ENCODE results near the gene JADE3. TPM values are rescaled to one million over a fixed set of nuclear protein-coding genes. Genes with fewer than 3 reads are reported as not detected.
A peak's percentile ranks its signal among the peaks of the same experiment; 100 is the strongest.
"Not testable (repeated sequence)": the region's sequence is repeated elsewhere in the genome, so short reads cannot be mapped to it uniquely, and the experiment has no call there.

Gene JADE3
- total and polyA plus RNA-seq, 2 donors: 3.8 to 4.4 TPM

- 98% methylated on average over 4 of the region's 4 CpGs for WGBS
- not testable (repeated sequence) for DNase-seq (ENCODE audit: low read depth in 6 of 9, low spot score in 9 of 9); H3K9me3 ChIP-seq (ENCODE audit: control insufficient read depth in 2 of 2, insufficient read depth in 1 of 2, low read length in 1 of 2); H3K36me3 ChIP-seq (ENCODE audit: control insufficient read depth in 2 of 2, insufficient read depth in 2 of 2, low read length in 1 of 2); H3K4me1 ChIP-seq (ENCODE audit: control insufficient read depth in 2 of 2, insufficient read depth in 2 of 2, low read length in 2 of 2); H3K27me3 ChIP-seq (ENCODE audit: control insufficient read depth in 2 of 2, insufficient read depth in 1 of 2, low read length in 1 of 2); H3K27ac ChIP-seq (ENCODE audit: low read depth in 1 of 2, low read length in 1 of 2); H3K4me3 ChIP-seq (ENCODE audit: low read length in 2 of 2)
Measured at GRCh38 chrX:46977046-46977445, 64.8 kb downstream of the JADE3 start.

- DNase-seq (ENCODE audit: low read depth in 6 of 9, low spot score in 9 of 9): peak; percentile 27 to 81 (median 55)
- WGBS: 94% methylated on average over 8 of the region's 8 CpGs
- Histone ChIP-seq H3K4me3 (ENCODE audit: low read length in 2 of 2) (no peak overlapping the region), H3K9me3 (ENCODE audit: control insufficient read depth in 2 of 2, insufficient read depth in 1 of 2, low read length in 1 of 2) (peaks cover 0 to 7% of the 10 kb centered on the region in 2 donors), H3K27ac (ENCODE audit: low read depth in 1 of 2, low read length in 1 of 2) (no peak overlapping the region), H3K4me1 (ENCODE audit: control insufficient read depth in 2 of 2, insufficient read depth in 2 of 2, low read length in 2 of 2) (no peaks in the 10 kb centered on the region), H3K36me3 (ENCODE audit: control insufficient read depth in 2 of 2, insufficient read depth in 2 of 2, low read length in 1 of 2) (no peaks in the 10 kb centered on the region), H3K27me3 (ENCODE audit: control insufficient read depth in 2 of 2, insufficient read depth in 1 of 2, low read length in 1 of 2) (no peaks in the 10 kb centered on the region)
Measured at GRCh38 chrX:46978341-46979291, 66.4 kb downstream of the JADE3 start.

- no peaks in the 10 kb centered on the region for H3K27me3 ChIP-seq (ENCODE audit: control insufficient read depth in 2 of 2, insufficient read depth in 1 of 2, low read length in 1 of 2)
- no peak overlapping the region for H3K27ac ChIP-seq (ENCODE audit: low read depth in 1 of 2, low read length in 1 of 2)
- H3K4me1 ChIP-seq (ENCODE audit: control insufficient read depth in 2 of 2, insufficient read depth in 2 of 2, low read length in 2 of 2): no peaks in the 10 kb centered on the region
- H3K36me3 ChIP-seq (ENCODE audit: control insufficient read depth in 2 of 2, insufficient read depth in 2 of 2, low read length in 1 of 2): peaks cover 0 to 4% of the 10 kb centered on the region in 2 donors
- no peak overlapping the region for H3K4me3 ChIP-seq (ENCODE audit: low read length in 2 of 2)
- H3K9me3 ChIP-seq (ENCODE audit: control insufficient read depth in 2 of 2, insufficient read depth in 1 of 2, low read length in 1 of 2): peaks cover 0 to 7% of the 10 kb centered on the region in 2 donors
- DNase-seq (ENCODE audit: low read depth in 6 of 9, low spot score in 9 of 9): no peak
- 100% methylated on average over 3 of the region's 3 CpGs for WGBS
Measured at GRCh38 chrX:46984705-46985104, 72.5 kb downstream of the JADE3 start.

- Histone ChIP-seq H3K36me3 (ENCODE audit: control insufficient read depth in 2 of 2, insufficient read depth in 2 of 2, low read length in 1 of 2) (peaks cover 0 to 4% of the 10 kb centered on the region in 2 donors), H3K9me3 (ENCODE audit: control insufficient read depth in 2 of 2, insufficient read depth in 1 of 2, low read length in 1 of 2) (no peaks in the 10 kb centered on the region), H3K4me1 (ENCODE audit: control insufficient read depth in 2 of 2, insufficient read depth in 2 of 2, low read length in 2 of 2) (no peaks in the 10 kb centered on the region), H3K27me3 (ENCODE audit: control insufficient read depth in 2 of 2, insufficient read depth in 1 of 2, low read length in 1 of 2) (no peaks in the 10 kb centered on the region), H3K27ac (ENCODE audit: low read depth in 1 of 2, low read length in 1 of 2) (no peak overlapping the region), H3K4me3 (ENCODE audit: low read length in 2 of 2) (no peak overlapping the region)
- DNase-seq (ENCODE audit: low read depth in 6 of 9, low spot score in 9 of 9): no peak
Measured at GRCh38 chrX:46989548-46989947, 77.3 kb downstream of the JADE3 start.

- WGBS: 93% methylated on average over 2 of the region's 2 CpGs
- no peak overlapping the region for H3K4me3 ChIP-seq (ENCODE audit: low read length in 2 of 2)
- no peaks in the 10 kb centered on the region for H3K4me1 ChIP-seq (ENCODE audit: control insufficient read depth in 2 of 2, insufficient read depth in 2 of 2, low read length in 2 of 2)
- no peak for DNase-seq (ENCODE audit: low read depth in 6 of 9, low spot score in 9 of 9)
- no peaks in the 10 kb centered on the region for H3K27me3 ChIP-seq (ENCODE audit: control insufficient read depth in 2 of 2, insufficient read depth in 1 of 2, low read length in 1 of 2)
- no peaks in the 10 kb centered on the region for H3K36me3 ChIP-seq (ENCODE audit: control insufficient read depth in 2 of 2, insufficient read depth in 2 of 2, low read length in 1 of 2)
- no peaks in the 10 kb centered on the region for H3K9me3 ChIP-seq (ENCODE audit: control insufficient read depth in 2 of 2, insufficient read depth in 1 of 2, low read length in 1 of 2)
- no peak overlapping the region for H3K27ac ChIP-seq (ENCODE audit: low read depth in 1 of 2, low read length in 1 of 2)
Measured at GRCh38 chrX:46991664-46992063, 79.4 kb downstream of the JADE3 start.

- H3K9me3 ChIP-seq (ENCODE audit: control insufficient read depth in 2 of 2, insufficient read depth in 1 of 2, low read length in 1 of 2): no peaks in the 10 kb centered on the region
- no peaks in the 10 kb centered on the region for H3K36me3 ChIP-seq (ENCODE audit: control insufficient read depth in 2 of 2, insufficient read depth in 2 of 2, low read length in 1 of 2)
- WGBS: 96% methylated on average over 6 of the region's 6 CpGs
- no peaks in the 10 kb centered on the region for H3K27me3 ChIP-seq (ENCODE audit: control insufficient read depth in 2 of 2, insufficient read depth in 1 of 2, low read length in 1 of 2)
- DNase-seq (ENCODE audit: low read depth in 6 of 9, low spot score in 9 of 9): no peak
- no peak overlapping the region for H3K4me3 ChIP-seq (ENCODE audit: low read length in 2 of 2)
- H3K4me1 ChIP-seq (ENCODE audit: control insufficient read depth in 2 of 2, insufficient read depth in 2 of 2, low read length in 2 of 2): no peaks in the 10 kb centered on the region
- no peak overlapping the region for H3K27ac ChIP-seq (ENCODE audit: low read depth in 1 of 2, low read length in 1 of 2)
Measured at GRCh38 chrX:46992070-46992469, 79.8 kb downstream of the JADE3 start.

GRCh38 chrX:46994096-46994495, 81.9 kb downstream of the JADE3 start:
- no peaks in the 10 kb centered on the region for H3K9me3 ChIP-seq (ENCODE audit: control insufficient read depth in 2 of 2, insufficient read depth in 1 of 2, low read length in 1 of 2)
- H3K36me3 ChIP-seq (ENCODE audit: control insufficient read depth in 2 of 2, insufficient read depth in 2 of 2, low read length in 1 of 2): peaks cover 0 to 3% of the 10 kb centered on the region in 2 donors
- DNase-seq (ENCODE audit: low read depth in 6 of 9, low spot score in 9 of 9): no peak
- H3K4me3 ChIP-seq (ENCODE audit: low read length in 2 of 2): no peak overlapping the region
- no peaks in the 10 kb centered on the region for H3K4me1 ChIP-seq (ENCODE audit: control insufficient read depth in 2 of 2, insufficient read depth in 2 of 2, low read length in 2 of 2)
- H3K27me3 ChIP-seq (ENCODE audit: control insufficient read depth in 2 of 2, insufficient read depth in 1 of 2, low read length in 1 of 2): no peaks in the 10 kb centered on the region
- H3K27ac ChIP-seq (ENCODE audit: low read depth in 1 of 2, low read length in 1 of 2): no peak overlapping the region

- Histone ChIP-seq H3K9me3 (ENCODE audit: control insufficient read depth in 2 of 2, insufficient read depth in 1 of 2, low read length in 1 of 2) (no peaks in the 10 kb centered on the region), H3K4me1 (ENCODE audit: control insufficient read depth in 2 of 2, insufficient read depth in 2 of 2, low read length in 2 of 2) (no peaks in the 10 kb centered on the region), H3K27ac (ENCODE audit: low read depth in 1 of 2, low read length in 1 of 2) (no peak overlapping the region), H3K36me3 (ENCODE audit: control insufficient read depth in 2 of 2, insufficient read depth in 2 of 2, low read length in 1 of 2) (no peaks in the 10 kb centered on the region), H3K4me3 (ENCODE audit: low read length in 2 of 2) (no peak overlapping the region), H3K27me3 (ENCODE audit: control insufficient read depth in 2 of 2, insufficient read depth in 1 of 2, low read length in 1 of 2) (no peaks in the 10 kb centered on the region)
- DNase-seq (ENCODE audit: low read depth in 6 of 9, low spot score in 9 of 9): no peak
- WGBS: 98% methylated on average over 4 of the region's 4 CpGs
Measured at GRCh38 chrX:47012131-47012530, 99.9 kb downstream of the JADE3 start.

- no peak for DNase-seq (ENCODE audit: low read depth in 6 of 9, low spot score in 9 of 9)
- no peaks in the 10 kb centered on the region for H3K27me3 ChIP-seq (ENCODE audit: control insufficient read depth in 2 of 2, insufficient read depth in 1 of 2, low read length in 1 of 2)
- H3K9me3 ChIP-seq (ENCODE audit: control insufficient read depth in 2 of 2, insufficient read depth in 1 of 2, low read length in 1 of 2): no peaks in the 10 kb centered on the region
- H3K27ac ChIP-seq (ENCODE audit: low read depth in 1 of 2, low read length in 1 of 2): no peak overlapping the region
- H3K4me3 ChIP-seq (ENCODE audit: low read length in 2 of 2): no peak overlapping the region
- no peaks in the 10 kb centered on the region for H3K4me1 ChIP-seq (ENCODE audit: control insufficient read depth in 2 of 2, insufficient read depth in 2 of 2, low read length in 2 of 2)
- no peaks in the 10 kb centered on the region for H3K36me3 ChIP-seq (ENCODE audit: control insufficient read depth in 2 of 2, insufficient read depth in 2 of 2, low read length in 1 of 2)
Measured at GRCh38 chrX:47026198-47026597, 114.0 kb downstream of the JADE3 start.

Data from thymus (tissue), 11 donors.